Keratinocyte (primary cell): ENCODE data around the gene ACVR1. TPM values are rescaled to one million over a fixed set of nuclear protein-coding genes. Genes with fewer than 3 reads are reported as not detected.
A peak's percentile ranks its signal among the peaks of the same experiment; 100 is the strongest.

Experiments
- DNase-seq: peaks from one replicate; pipeline ENCODE4 v3.0.0-alpha.2; 2011; ENCODE audit warnings: low read depth, missing footprints, low spot score
- FAIRE-seq: peaks from 2 replicates; lab custom pipeline; 2011; peaks lifted over from hg19 to GRCh38; lab: Jason Lieb, UNC
- H2AFZ ChIP-seq: 2 replicates; pipeline ENCODE4 v1.6.0; 2012; ENCODE audit warnings: low read length, control low read depth, inconsistent platforms; ENCODE audit not compliant: control insufficient read depth
- H3K27ac ChIP-seq: 2 replicates; pipeline ENCODE4 v1.5.1; 2011; ENCODE audit warnings: low read length; ENCODE audit not compliant: control insufficient read depth, insufficient read depth
- H3K27me3 ChIP-seq: 3 replicates; pipeline ENCODE4 v1.6.0; 2011; ENCODE audit warnings: low read length; ENCODE audit not compliant: control insufficient read depth, insufficient read depth; ENCODE audit errors: extremely low read depth
- H3K36me3 ChIP-seq, 2 experiments: 2 replicates in 1 of 2; 3 replicates in 1 of 2; pipeline ENCODE4 v1.5.1; 2011; ENCODE audit warnings: low read length in 2 of 2, mild to moderate bottlenecking in 1 of 2; ENCODE audit not compliant: control insufficient read depth in 2 of 2, insufficient read depth in 2 of 2; ENCODE audit errors: extremely low read depth in 1 of 2
- H3K4me1 ChIP-seq: 3 replicates; pipeline ENCODE4 v1.5.1; 2011; ENCODE audit warnings: low read length; ENCODE audit not compliant: control insufficient read depth, insufficient read depth; ENCODE audit errors: extremely low read depth
- H3K4me2 ChIP-seq: 3 replicates; pipeline ENCODE4 v1.6.0; 2011; ENCODE audit warnings: low read depth, low read length; ENCODE audit not compliant: control insufficient read depth, insufficient read depth; ENCODE audit errors: extremely low read depth
- H3K4me3 ChIP-seq, 3 experiments: fragments of 200-600 bp in 1 of 3; sonication (generic) in 1 of 3; 2 replicates in 2 of 3; 3 replicates in 1 of 3; pipeline ENCODE4 v1.5.1; 2011 to 2016; ENCODE audit warnings: low read length in 3 of 3, mild to moderate bottlenecking in 3 of 3, control low read depth in 2 of 3, inconsistent platforms in 1 of 3, low read depth in 1 of 3, mixed read lengths in 1 of 3, mixed run types in 1 of 3, moderate library complexity in 1 of 3; ENCODE audit not compliant: control insufficient read depth in 2 of 3, insufficient read depth in 2 of 3; ENCODE audit errors: extremely low read depth in 1 of 3
- H3K79me2 ChIP-seq: 2 replicates; pipeline ENCODE4 v1.6.0; 2012; ENCODE audit warnings: low read length; ENCODE audit not compliant: control insufficient read depth, insufficient read depth
- H3K9ac ChIP-seq: 3 replicates; pipeline ENCODE4 v1.6.0; 2011; ENCODE audit warnings: low read length; ENCODE audit not compliant: control insufficient read depth, insufficient read depth; ENCODE audit errors: extremely low read depth
- H3K9me1 ChIP-seq: 3 replicates; pipeline ENCODE4 v1.6.0; 2011; ENCODE audit warnings: low read length; ENCODE audit not compliant: control insufficient read depth, insufficient read depth; ENCODE audit errors: extremely low read depth
- H3K9me3 ChIP-seq: 2 replicates; pipeline ENCODE4 v1.5.1; 2012; ENCODE audit warnings: low read depth, low read length; ENCODE audit not compliant: control insufficient read depth
- H4K20me1 ChIP-seq: 3 replicates; pipeline ENCODE4 v1.6.0; 2011; ENCODE audit warnings: low read length; ENCODE audit not compliant: control insufficient read depth, insufficient read depth; ENCODE audit errors: extremely low read depth
- EZH2 ChIP-seq: IDR thresholded peaks from one replicate; pipeline ENCODE4 v1.6.1; 2012; ENCODE audit warnings: inconsistent platforms, mild to moderate bottlenecking, low read length, moderate library complexity
- dilution Hi-C: fragments of 300-500 bp; cut with MboI; formaldehyde crosslinking; loops from one replicate; pipeline ENCODE4 v1.7.0; 2020; ENCODE audit warnings: low sequenced_read_pairs; ENCODE audit not compliant: extremely low pct_ligation_motif_present
- polyA plus RNA-seq, 5 experiments: library from polyadenylated mRNA; depleted of rRNA in 3 of 5; stranded (reverse) in 3 of 5; stranded (forward) in 1 of 5; unstranded in 1 of 5; fragments of >200 nt; gene quantifications; 1 replicate in 1 of 5; 2 replicates in 3 of 5; 3 replicates in 1 of 5; pipeline versions ENCODE4 v1.2.1 to v1.2.3, GENCODE V29; 2011 to 2012; ENCODE audit warnings: missing spikeins in 2 of 5, low read depth in 1 of 5, low replicate concordance in 1 of 5
- TF ChIP-seq, protein P1 (sequence below), 3 experiments: IDR thresholded peaks in 1 of 3; conservative IDR thresholded peaks in 1 of 3; optimal IDR thresholded peaks in 1 of 3; 2 replicates in 2 of 3; 3 replicates in 1 of 3; pipeline versions ENCODE3 to v1.5.1; 2011; ENCODE audit warnings: low read length in 3 of 3, mild to moderate bottlenecking in 3 of 3, moderate library complexity in 2 of 3, control low read depth in 1 of 3, inconsistent platforms in 1 of 3; ENCODE audit not compliant: insufficient read depth in 2 of 3; ENCODE audit errors: extremely low read depth in 1 of 3

Gene ACVR1
- polyA plus RNA-seq, 1 donor (not counting 4 experiments of a cell fraction or from before 2014, with no cell fraction given), result 30.8 TPM

GRCh38 chr2:157898591-157898996 is 22.5 kb upstream of the ACVR1 start:
- H3K27ac ChIP-seq, result no peak overlapping the region
- no peak overlapping the region for H2AFZ ChIP-seq
- no peak overlapping the region for H3K4me2 ChIP-seq
- no peaks in the 10 kb centered on the region for H4K20me1 ChIP-seq
- no peak overlapping the region for H3K9ac ChIP-seq
- dilution Hi-C loops, result no loop called here
- H3K9me3 ChIP-seq, result no peaks in the 10 kb centered on the region
- H3K9me1 ChIP-seq, result no peaks in the 10 kb centered on the region
- TF ChIP-seq EZH2, result no peak
- TF ChIP-seq, protein P1, sequence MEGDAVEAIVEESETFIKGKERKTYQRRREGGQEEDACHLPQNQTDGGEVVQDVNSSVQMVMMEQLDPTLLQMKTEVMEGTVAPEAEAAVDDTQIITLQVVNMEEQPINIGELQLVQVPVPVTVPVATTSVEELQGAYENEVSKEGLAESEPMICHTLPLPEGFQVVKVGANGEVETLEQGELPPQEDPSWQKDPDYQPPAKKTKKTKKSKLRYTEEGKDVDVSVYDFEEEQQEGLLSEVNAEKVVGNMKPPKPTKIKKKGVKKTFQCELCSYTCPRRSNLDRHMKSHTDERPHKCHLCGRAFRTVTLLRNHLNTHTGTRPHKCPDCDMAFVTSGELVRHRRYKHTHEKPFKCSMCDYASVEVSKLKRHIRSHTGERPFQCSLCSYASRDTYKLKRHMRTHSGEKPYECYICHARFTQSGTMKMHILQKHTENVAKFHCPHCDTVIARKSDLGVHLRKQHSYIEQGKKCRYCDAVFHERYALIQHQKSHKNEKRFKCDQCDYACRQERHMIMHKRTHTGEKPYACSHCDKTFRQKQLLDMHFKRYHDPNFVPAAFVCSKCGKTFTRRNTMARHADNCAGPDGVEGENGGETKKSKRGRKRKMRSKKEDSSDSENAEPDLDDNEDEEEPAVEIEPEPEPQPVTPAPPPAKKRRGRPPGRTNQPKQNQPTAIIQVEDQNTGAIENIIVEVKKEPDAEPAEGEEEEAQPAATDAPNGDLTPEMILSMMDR (optimal IDR thresholded peaks at IDR 0.05 in 1 of 3, IDR thresholded peaks at IDR 0.05 in 1 of 3, conservative IDR thresholded peaks at IDR 0.05 in 1 of 3; ENCODE audit: extremely low read depth in 1 of 3, insufficient read depth in 2 of 3, low read length in 3 of 3), result no peak
- no peaks in the 10 kb centered on the region for H3K79me2 ChIP-seq
- DNase-seq (no peak), FAIRE-seq (peak; percentile 74)
- no peaks in the 10 kb centered on the region for H3K36me3 ChIP-seq
- no peaks in the 10 kb centered on the region for H3K4me1 ChIP-seq
- no peak overlapping the region for H3K4me3 ChIP-seq
- H3K27me3 ChIP-seq, result no peaks in the 10 kb centered on the region

GRCh38 chr2:157897106-157897971 is 21.2 kb upstream of the ACVR1 start:
- Histone ChIP-seq H3K9me1 (no peaks in the 10 kb centered on the region), H4K20me1 (no peaks in the 10 kb centered on the region), H3K4me3 (no peak overlapping the region), H3K4me1 (no peaks in the 10 kb centered on the region), H2AFZ (no peak overlapping the region), H3K79me2 (no peaks in the 10 kb centered on the region), H3K27me3 (no peaks in the 10 kb centered on the region), H3K4me2 (no peak overlapping the region), H3K9ac (no peak overlapping the region), H3K27ac (no peak overlapping the region), H3K9me3 (no peaks in the 10 kb centered on the region), H3K36me3 (no peaks in the 10 kb centered on the region)
- TF ChIP-seq EZH2, result no peak
- TF ChIP-seq, protein P1 (optimal IDR thresholded peaks at IDR 0.05 in 1 of 3, IDR thresholded peaks at IDR 0.05 in 1 of 3, conservative IDR thresholded peaks at IDR 0.05 in 1 of 3; ENCODE audit: extremely low read depth in 1 of 3, insufficient read depth in 2 of 3, low read length in 3 of 3), result no peak
- DNase-seq, result no peak
- dilution Hi-C loops, result no loop called here
- FAIRE-seq, result no peak
